Stimulated activated CD4-positive, alpha-beta T cell treated with anti-CD3 and anti-CD28 coated beads, TNF-alpha, amount 100 ng/mL, for 1 hour (primary cell): ENCODE data around the gene ABCA2.

Experiments
- DNase-seq, 3 donors: peaks; one replicate each; pipeline ENCODE4 v3.0.0-alpha.2; 2020; ENCODE audit warnings: low read depth in 3 of 3, low spot score in 1 of 3

Gene ABCA2

GRCh38 chr9:136963751-136964150 is 64.3 kb downstream of the ABCA2 start:
- no peak for DNase-seq

- no peak for DNase-seq
Observed at GRCh38 chr9:136963341-136963740, 64.7 kb downstream of the ABCA2 start.

GRCh38 chr9:136962701-136963248 is 65.3 kb downstream of the ABCA2 start:
- no peak for DNase-seq

GRCh38 chr9:136962163-136962562 is 65.9 kb downstream of the ABCA2 start:
- DNase-seq: no peak

GRCh38 chr9:136961279-136962065 is 66.6 kb downstream of the ABCA2 start:
- no peak for DNase-seq

GRCh38 chr9:136960938-136961275 is 67.1 kb downstream of the ABCA2 start:
- DNase-seq: no peak

GRCh38 chr9:136960212-136960937 is 67.7 kb downstream of the ABCA2 start:
- DNase-seq: no peak

GRCh38 chr9:136958898-136959850 is 68.9 kb downstream of the ABCA2 start:
- DNase-seq: no peak

- DNase-seq: no peak
Observed at GRCh38 chr9:136958473-136958872, 69.6 kb downstream of the ABCA2 start.

GRCh38 chr9:136957901-136958300 is 70.1 kb downstream of the ABCA2 start:
- DNase-seq: no peak

- no peak for DNase-seq
Observed at GRCh38 chr9:136957461-136957860, 70.6 kb downstream of the ABCA2 start.
